Measurements from ENCODE around the gene SMYD1.

SMYD1 gene

DNA sequence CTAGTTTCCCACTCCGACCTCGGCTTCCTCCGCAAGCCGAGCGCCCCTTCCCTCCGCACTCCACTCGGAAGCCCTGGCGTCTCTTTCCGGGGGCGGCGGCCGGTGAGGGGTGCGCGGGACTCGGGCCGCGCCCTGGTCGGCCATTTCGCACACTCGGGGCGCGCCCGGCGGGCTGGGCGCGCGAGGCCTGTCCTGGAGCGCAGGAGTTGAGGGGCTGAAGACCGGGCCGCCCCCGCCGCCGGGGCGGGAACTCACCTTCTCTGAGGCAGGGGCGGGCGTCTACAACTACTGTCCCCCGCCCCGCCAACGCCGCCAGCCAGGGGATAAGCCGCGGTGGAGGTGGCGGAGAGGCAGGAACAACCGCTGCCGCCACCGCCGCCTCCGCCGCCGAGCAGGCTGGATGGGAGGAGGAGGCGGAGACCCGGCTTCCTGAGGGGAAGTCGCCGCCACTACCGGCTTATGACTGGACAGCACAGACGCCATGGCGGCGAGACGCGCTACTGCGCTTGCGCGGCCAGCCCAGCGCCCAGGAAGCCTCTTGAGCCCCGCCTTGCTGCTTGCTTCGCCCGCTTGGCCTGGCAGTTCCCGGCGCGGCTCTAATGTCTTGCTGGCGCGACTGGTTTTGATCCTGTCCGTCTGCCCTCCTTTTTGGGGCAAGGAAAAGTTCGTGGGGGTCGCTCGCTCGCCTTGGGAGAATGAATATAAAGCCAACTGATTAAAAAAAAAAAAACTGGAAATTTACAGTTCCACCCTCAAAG lies 12.1 kb upstream of the SMYD1 start, which contains the start of gene KRCC1:
Gene KRCC1, minus strand, starts transcription at position 413 of the 758 bp plus-strand sequence. CDS start 27,220 bp downstream, outside the sequence.
- DNase-seq = peak; percentile 78 to 96 (median 92)

DNA sequence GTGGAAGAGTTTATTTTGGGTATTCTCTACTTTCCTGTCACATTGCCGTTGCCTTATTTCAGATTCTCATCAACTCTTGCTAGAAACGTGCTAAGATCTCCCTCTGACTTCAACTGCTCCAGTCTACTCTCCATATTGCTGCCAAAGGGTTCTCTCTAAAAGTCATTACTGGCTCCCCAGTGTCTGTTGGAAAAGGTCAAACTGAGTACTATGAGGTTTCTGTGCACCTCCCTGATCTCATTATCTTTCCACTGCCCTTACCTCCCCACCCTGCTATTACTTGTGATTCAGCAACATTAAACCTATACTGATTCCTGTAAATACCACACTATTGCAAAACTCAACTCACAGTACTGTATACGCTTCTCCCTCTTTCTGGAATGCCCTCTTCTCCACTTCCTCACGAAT lies 10.2 kb upstream of the SMYD1 start:
- DNase-seq = no peak

DNA sequence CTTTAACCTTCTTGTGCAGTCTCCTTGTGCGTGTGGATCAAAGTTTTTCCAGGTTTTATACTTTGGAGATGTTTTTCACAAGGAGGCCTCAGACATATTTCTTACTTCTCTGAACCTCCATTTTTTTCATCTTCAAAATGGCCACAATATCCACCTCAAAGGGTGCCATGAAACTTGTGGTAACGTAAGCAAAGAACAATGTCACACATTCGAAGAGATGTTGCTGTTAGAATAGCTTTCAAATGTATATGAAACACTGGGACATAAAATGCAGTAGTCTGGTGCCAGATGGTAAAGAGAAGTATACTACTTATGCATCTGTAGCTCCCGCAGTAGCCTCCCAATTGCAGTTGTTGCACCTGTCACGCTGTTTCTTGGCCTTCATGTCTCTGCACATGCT lies 9.4 kb upstream of the SMYD1 start:
- DNase-seq = no peak

DNA sequence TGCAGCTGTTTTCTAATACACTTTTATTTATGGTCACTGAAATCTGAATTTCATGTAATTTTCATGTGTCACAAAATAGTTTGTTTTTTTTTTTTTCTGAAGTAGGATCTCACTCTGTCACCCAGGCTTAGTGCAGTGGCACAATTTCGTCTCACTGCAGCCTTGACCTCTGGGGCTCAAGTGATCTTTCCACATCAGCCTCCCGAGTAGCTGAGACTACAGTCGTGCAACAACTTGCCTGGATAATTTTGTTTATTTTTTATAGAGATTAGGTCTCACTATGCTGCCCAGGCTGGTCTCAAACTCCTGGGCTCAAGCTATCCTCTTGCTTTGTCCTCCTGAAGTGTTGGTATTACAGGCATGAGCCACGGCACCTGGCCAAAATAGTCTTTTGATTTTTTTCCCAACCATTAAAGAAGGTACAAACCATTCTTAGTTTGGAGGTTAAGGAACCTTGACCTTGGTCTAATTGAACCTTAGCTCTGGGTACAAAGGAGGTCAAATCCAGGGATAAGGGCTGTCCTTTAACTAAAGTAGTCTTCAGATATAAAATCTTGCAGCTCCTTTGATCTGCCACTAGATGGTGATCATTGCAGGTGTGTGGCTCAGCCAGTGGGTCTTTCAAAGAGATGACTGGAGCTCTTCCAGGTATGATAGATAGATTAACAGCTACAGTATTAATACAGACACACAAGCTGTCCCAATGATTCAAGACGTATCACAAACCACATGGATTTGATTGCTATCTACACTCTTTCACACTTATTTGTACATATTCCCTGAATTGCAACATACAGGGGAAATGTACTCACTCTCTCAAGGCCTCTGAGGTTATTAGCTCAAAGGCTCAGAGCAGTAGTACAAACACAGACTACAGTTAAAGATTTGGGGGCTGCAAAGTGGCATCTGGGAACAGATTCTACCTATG lies 7.4 kb upstream of the SMYD1 start:
- DNase-seq = peak in 13 of 56 donors; percentile 6 to 44 (median 18)

DNA sequence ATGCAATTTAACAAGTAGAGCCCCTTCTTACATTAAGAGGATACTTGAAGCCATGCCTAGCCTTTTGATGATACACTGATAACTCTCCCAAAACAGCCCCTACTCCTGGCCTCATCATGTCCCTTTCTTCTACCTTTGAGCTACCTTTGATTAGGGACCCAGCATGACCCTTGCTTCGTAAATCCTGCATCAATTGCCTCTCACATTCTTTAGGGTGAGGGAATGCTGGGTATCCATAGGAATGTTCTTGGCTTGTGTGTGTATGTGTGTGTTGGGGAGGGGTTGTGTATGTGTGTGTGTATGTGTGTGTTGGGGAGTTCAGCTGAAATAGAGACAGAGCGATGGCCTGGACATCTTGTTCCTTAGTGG lies 6.7 kb upstream of the SMYD1 start:
- DNase-seq = peak in 1 of 56 donors; percentile 12

DNA sequence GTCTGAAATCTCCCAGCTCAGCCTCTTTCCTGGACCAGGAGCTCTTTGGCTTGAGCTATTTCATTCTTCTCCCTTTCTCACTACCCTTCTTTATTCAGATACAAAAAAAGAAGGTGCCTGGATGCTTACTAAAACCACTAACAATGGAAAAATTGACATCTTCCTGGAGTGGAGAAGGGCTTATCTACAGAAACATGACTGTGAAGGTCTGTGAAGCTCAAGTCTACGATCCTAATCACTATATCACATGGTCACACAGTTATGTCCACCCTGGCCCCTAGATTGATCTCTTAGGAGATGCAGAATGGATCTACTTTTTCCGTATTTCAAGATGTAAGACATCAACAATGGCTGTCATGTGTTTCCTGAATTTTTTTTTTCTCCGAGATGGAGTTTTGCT lies 6.3 kb upstream of the SMYD1 start:
- no peak for DNase-seq

DNA sequence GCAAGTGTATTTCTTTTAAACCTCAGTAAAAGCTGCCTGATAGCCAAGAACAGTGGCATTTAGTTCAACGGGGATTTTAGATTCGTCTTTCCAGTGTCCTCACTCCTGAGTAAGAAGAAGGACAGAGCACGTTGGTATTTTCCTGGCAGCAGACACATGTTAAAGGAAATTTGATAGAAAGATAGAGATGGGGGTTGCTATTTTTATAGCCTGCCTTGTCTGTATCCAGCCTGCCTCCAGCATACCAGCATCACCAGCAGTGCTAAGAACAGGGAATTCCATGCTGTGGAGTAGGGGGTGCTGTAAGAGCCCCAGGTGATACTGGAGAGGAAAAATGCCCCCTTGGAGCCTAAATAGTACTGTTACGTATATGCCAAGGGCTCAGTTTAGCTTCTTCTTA lies 1.1 kb upstream of the SMYD1 start:
- DNase-seq = no peak

DNA sequence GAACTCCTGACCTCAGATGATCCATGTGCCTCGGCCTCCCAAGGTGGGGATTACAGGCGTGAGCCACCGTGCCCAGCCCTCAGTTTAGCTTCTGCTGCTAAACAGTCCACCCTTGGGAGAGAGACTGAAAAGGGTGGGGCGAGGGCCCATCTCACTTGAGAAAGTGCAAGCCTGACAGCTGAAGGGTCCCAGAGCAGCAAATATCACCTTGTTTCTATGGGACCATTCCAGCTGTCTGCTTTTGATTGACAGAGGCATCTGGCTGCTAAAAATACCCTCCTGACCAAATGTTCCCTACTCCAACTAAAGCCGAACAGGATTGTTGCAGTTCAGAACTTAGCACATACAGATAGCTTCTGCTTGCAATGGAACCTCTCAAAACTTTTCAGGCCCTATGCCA lies 436 bp upstream of the SMYD1 start:
- DNase-seq = no peak

DNA sequence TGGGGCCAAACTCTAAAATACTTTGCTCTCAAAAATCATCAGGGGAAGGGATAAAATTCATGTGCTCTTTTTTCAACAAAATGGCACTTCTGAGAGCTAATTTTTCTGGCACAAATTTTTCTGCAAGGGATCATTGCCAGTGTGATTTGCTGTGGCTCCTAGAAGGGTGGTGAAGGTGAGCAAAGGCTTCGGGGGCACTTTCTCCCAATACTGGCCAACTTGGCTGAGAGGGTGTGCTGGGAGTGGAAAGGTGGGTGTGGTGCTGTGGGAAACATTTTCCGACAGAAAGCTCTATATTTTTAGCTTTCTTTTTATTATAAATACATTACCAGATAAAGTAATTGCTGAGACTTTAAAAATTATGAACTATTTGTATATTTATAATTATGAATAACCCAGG lies 419 bp downstream of the SMYD1 start:
- no peak for DNase-seq

DNA sequence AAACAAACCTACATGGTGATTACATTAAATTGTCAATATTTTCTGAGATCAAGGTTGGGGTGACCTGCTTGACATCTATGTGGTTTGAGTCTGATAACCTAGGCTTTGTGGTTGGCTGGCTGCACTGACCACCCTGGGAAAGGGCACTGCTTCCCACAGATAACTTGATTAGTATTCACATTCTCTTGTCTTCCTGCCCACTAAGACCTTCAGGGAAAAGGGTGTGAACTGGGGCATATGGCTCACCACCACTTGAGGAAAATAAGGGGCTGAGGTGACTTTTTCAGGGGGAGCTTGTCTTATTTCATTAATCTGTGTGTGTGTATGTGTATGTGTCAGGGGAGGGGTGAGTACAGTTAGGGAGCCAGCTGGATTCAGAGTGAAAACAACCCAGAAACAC lies 1.5 kb downstream of the SMYD1 start:
- DNase-seq = no peak

DNA sequence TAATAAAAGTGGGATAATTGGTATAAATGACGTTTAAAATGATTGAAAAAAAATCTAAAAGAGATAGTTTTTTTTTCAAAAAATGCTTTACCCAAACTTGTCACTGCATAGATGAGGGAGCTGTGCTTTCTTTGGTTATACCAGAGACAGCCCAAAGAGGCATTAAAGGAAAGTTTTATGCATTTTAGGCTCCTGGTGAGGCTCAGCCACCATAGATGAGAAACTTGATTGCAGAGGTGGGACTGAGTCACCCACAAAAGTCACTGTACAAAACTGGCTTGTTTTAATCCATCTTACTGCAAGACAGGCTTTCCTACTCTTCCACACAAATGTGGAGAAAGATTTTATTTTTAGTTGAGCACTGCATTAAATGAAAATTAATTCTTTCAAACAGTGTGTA lies 2.4 kb downstream of the SMYD1 start:
- no peak for DNase-seq

DNA sequence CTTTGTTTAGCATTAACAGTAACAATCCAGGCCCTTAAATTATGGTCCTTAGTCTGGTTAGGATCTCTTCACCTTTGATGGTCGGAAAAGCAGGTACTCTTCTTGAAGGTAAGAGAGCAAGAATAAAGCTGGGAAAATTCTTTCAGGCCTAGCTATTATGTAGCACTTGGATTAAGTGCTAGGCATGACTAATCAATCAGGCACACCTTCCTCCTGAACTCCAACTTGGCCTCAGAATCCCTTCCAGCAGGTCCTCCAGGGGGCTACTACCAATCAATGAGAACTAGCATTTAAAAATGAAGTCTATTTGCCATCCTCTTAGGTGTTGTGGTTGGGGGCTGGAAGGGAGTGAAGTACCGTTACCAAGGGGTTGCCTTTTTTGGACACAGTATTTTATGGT lies 3.7 kb downstream of the SMYD1 start:
- no peak for DNase-seq

DNA sequence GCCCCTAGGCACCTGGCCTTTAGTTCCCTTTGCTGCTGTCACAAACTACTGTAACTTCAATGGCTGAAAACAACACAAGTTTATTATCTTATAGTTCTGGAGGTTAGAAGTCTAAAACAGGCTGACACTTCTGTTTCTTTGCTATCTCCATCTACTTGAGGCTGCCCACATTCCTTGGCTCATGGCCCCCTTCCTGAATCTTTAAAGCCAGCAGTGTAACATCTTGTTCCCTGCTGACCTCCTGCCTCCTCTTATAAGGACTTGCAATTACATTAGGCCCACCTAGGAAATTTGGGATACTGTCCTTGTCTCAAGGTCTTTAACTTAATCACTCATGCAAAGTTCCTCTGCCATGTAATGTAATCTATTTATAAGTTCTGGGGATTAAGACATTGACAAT lies 6.5 kb downstream of the SMYD1 start:
- no peak for DNase-seq

DNA sequence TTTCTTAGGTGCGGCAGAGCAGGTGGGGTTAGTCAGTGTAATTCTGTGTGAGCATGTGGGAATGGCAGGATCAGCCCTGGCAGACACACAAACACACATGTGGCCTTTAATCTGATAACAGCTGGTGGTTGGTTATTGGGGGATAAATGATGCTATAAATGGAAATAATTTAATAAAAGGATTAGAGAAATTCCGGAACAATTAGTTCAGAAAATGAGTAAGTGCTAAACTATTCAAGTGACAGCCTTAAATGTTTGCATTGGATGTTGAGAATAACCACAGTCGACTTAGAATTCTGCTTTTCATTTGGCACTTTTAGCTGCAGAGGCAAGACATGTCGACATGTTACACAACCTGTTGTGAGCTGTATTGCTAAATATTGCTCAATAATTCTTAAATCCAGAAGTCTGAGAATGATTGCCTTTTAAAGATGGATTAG lies 7.2 kb downstream of the SMYD1 start:
- DNase-seq = no peak

DNA sequence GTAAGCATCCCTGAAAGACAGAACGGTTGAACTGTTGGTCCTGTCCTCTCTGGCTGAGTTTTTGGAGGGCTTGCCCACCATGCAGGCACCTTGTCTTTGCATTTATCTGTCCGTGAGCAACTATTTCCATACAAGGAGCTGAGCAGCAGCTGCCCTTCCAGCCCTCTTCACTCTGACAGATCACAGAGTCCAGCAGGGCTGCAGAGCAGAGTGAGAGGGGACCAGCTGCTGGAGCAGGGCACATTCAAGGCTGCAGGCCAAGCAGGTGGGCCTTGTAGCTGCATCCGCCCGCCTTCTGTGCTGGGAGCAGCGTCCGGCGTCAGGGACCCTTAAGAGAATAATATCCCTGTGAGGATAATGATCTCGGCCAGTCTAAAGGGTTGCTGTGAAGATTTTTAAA lies 9.5 kb downstream of the SMYD1 start:
- no peak for DNase-seq

DNA sequence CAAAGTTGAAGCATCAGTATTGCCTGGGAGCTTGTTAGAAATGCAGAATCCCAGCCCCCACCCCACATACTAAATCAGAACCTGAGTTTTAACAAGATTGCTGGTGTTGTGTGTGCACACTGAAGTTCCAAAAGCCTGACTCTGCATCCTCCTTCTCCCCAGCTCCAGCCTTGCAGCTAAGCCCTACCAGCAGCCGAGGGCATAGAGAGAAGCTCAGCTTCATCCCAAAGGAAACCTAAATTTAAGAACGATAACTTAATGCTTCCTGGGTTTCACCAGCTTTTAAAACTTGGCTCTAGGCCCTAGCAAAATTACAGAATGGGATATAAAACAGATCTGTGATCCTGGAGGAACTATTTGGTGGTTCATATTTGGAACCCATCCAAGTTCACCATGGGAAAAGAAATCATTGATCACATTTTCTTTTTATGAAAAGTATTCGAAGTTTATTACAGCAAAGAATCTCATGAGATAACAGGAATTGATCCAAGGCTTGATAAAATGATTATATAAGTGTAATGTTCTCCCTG lies 11.1 kb downstream of the SMYD1 start:
- no peak for DNase-seq

DNA sequence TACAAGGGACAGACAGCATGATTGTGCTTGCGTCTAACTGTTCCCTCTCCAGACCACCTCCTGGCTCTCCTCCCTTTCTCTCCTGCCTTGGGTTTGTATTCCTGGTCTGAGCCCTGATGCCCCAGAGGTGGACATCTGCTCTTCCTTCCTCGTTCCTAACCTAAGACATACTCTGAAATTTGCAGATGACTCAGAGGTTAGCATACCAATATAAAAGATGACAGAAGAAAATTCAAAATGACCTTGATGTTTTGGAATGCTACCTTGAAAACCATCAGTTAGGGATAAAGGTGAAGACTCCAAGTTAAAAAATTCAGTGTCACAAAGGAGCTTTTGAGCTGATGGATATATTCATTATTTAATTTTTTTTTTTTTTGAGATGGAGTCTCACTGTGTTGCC lies 12.9 kb downstream of the SMYD1 start:
- DNase-seq = no peak

DNA sequence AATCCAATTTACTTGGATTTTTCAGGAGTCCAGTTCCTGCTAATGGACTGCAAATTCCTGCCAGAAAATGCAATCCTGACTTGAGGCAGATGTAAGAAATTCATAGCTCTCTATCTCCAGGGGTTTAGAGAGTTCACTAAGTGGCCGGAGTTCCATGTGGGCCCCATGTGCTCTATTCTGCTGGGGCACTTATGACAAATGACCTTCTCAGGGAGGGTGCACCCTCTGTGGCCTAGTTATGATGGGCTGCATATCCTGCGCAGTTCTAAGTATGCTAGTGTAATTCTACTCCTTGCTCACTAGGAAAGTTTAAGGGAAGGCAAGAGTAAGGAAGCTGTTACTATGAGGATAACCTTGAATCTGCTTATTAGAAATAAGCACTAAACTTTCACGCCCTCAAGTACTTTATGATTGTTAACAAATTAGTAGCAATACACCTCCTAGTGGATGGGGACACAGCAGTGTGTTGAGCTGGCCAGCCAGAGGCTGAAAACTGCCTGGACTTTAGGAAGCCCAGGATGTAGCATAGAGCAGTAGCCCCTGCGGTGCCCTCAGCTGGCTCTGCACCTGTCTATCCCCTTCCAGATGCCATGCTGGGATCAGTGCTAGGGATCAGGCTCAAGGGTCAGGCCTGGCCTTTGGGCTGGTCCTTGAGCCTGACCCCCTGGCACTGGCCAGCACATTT lies 14.4 kb downstream of the SMYD1 start:
- DNase-seq = peak in 3 of 56 donors; percentile 30 to 49 (median 45)

DNA sequence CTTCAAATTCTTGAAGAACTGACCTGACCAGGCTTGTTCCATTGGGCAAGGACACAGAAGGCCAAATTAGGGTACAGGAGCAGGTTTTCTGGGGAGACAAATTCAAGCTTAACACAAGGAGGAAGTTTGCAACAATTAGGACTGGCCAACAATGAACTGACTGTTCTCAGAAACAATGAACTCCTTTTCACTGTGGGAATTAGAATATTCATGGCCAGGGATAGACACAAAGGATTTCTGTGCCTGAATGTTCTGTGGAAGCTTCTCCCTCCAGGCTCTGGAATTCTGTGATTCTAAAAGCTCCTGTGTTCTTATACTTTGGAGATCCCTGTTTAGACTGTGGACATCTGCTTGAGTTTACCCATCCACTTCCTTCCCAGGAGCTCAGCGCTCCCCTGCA lies 15.2 kb downstream of the SMYD1 start:
- DNase-seq = peak in 28 of 56 donors; percentile 5 to 76 (median 40)

DNA sequence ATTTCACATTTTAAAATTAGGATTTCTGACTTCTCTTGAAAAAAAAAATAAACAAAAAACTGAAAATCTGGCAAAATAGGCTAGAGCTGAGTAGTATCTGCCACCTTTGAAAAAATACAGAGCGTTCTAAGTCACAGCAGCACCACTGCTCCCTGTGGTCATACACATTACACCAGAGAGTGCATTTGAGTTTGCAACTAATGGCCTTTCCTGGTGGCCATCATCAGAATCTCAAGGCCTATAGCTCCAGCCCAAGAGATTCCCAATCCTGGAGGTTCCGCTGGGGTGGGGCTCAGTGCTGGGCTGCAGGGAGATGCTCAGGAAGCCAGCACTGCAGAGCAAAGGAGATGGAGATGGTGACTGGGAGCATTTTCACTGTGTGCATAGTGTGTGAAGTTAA lies 17.5 kb downstream of the SMYD1 start:
- no peak for DNase-seq

DNA sequence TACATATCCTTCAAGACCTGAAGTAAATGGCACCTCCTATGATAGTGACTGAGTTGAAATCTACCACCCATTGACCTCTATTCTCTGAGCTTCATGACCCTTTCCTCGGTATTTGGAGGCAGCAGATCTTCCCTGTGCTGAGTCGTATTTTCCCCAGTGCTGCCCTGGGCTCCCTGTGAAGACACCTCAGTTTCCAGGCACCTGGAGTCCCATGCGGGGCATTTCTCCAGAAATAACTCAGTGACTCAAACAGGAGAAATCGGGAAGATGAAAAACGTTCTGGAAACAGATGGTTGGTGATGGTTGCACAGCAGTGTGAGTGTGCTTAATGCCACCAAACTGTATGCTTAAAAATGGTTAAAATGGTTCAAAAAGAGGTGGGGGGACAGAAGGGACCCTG lies 18.0 kb downstream of the SMYD1 start:
- DNase-seq = no peak

DNA sequence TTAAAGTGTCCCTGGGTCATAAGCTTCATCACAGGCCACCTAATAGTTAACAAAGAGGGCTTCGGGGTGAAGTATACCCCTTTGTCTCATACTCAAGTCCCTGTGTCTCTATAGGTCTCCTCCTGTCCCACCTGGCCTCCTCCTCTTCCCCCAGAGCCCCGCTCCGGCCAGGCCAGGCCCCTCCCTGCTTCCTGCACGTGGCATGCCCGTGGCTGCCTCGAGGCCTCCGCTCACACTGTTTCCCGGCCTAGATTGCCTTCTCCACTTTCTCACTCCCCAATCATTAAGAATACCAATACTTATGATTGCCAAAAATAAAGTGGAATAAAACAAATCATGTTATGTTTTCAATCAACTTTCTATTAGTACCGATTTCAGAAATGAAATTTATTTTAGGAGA lies 18.8 kb downstream of the SMYD1 start:
- no peak for DNase-seq

Measured in nucleus accumbens (tissue), 56 donors.